GM12864 (cell line): ENCODE data around the gene CYP3A7.
"Not testable (repeated sequence)": the region's sequence is repeated elsewhere in the genome, so short reads cannot be mapped to it uniquely, and the experiment has no call there.

Experiments used
- DNase-seq: peaks from one replicate; pipeline ENCODE4 v3.0.0-alpha.2; 2011; ENCODE audit warnings: low read depth
- H3K4me3 ChIP-seq: 2 replicates; pipeline ENCODE4 v1.5.1; 2011; ENCODE audit warnings: mild to moderate bottlenecking, low read depth, low read length, control low read depth
- TF ChIP-seq, protein P1 (sequence below): IDR thresholded peaks from 2 replicates; pipeline ENCODE4 v1.5.1; 2011; ENCODE audit warnings: low read depth, mild to moderate bottlenecking, moderate library complexity, low read length, control low read depth, inconsistent platforms; ENCODE audit errors: missing control alignments

The CYP3A7 gene

DNA sequence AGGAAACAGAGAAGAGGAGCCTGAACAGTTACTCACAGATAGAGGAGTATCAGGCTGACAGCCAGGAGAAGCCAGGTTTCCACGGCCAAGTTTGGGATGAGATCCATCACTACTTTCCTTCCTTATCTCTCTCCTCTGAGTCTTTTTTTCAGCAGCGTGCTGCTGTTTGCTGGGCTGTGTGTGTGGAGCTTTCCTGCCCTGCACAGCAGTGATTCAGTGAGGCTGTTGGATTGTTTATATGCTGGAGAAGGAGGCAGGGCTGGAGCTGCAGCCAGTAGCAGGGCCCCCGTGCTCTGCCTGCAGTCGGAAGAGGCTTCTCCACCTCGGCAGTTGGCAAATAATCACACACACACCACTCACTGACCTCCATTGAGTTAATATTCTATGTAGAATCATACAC, at the start of gene CYP3A7:
CYP3A7 (minus strand) TSS at position 210 of the 400 bp plus-strand sequence; CDS start at position 107, 103 bp downstream.
- TF ChIP-seq, protein P1, sequence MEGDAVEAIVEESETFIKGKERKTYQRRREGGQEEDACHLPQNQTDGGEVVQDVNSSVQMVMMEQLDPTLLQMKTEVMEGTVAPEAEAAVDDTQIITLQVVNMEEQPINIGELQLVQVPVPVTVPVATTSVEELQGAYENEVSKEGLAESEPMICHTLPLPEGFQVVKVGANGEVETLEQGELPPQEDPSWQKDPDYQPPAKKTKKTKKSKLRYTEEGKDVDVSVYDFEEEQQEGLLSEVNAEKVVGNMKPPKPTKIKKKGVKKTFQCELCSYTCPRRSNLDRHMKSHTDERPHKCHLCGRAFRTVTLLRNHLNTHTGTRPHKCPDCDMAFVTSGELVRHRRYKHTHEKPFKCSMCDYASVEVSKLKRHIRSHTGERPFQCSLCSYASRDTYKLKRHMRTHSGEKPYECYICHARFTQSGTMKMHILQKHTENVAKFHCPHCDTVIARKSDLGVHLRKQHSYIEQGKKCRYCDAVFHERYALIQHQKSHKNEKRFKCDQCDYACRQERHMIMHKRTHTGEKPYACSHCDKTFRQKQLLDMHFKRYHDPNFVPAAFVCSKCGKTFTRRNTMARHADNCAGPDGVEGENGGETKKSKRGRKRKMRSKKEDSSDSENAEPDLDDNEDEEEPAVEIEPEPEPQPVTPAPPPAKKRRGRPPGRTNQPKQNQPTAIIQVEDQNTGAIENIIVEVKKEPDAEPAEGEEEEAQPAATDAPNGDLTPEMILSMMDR = no peak
- no peak within 1 kb of the TSS for H3K4me3 ChIP-seq
- DNase-seq = no peak

DNA sequence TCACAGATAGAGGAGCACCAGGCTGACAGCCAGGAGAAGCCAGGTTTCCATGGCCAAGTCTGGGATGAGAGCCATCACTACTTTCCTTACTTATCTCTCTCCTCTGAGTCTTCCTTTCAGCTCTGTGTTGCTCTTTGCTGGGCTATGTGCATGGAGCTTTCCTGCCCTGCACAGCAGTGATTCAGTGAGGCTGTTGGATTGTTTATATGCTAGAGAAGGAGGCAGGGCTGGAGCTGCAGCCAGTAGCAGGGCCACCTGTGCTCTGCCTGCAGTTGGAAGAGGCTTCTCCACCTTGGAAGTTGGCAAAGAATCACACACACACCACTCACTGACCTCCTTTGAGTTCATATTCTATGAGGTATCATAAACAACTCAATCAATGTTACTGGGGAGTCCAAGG, 49.0 kb upstream of the CYP3A7 start, which contains the start of gene CYP3A4:
CYP3A4 (minus strand) TSS at position 178 of the 400 bp plus-strand sequence; CDS start at position 75, 103 bp downstream.
- H3K4me3 ChIP-seq = no peak within 1 kb of the TSS
- DNase-seq = no peak

GRCh38 chr7:99782012-99782953, 47.3 kb upstream of the CYP3A7 start:
- DNase-seq = no peak

More for the DNA sequence above, 49.0 kb upstream of the CYP3A7 start, which contains the start of gene CYP3A4:
- TF ChIP-seq, protein P1 = no peak

GRCh38 chr7:99780588-99780987, 45.6 kb upstream of the CYP3A7 start:
- DNase-seq = no peak
- TF ChIP-seq, protein P1 = no peak
- H3K4me3 ChIP-seq = no peak overlapping the region

More at GRCh38 chr7:99782012-99782953, 47.3 kb upstream of the CYP3A7 start:
- H3K4me3 ChIP-seq = no peak overlapping the region
- TF ChIP-seq, protein P1 = no peak

- TF ChIP-seq, protein P1 = no peak
- no peak for DNase-seq
Measured at GRCh38 chr7:99779949-99780348, 45.0 kb upstream of the CYP3A7 start.

DNA sequence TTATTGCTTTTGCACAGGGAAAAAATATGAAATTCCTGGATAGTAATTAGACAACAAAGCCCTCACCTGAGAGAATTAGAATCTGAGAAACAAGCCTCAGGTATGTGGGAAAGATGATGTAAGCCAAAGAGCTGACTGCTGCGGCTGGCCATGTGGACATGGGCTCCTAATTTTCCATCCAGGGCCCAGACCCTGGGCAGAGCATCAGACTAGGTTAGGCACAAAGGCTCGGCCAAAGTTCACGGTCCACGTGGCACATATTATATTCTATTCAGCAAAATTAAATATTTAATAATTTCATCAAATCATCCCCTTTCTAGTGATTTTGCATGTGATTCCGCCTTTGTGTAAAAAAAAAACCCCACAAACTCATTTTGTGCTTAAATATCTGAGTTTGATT, 43.9 kb upstream of the CYP3A7 start:
- H3K4me3 ChIP-seq = no peak overlapping the region
- TF ChIP-seq, protein P1 = no peak
- DNase-seq = no peak

More at GRCh38 chr7:99779949-99780348, 45.0 kb upstream of the CYP3A7 start:
- H3K4me3 ChIP-seq = no peak overlapping the region

DNA sequence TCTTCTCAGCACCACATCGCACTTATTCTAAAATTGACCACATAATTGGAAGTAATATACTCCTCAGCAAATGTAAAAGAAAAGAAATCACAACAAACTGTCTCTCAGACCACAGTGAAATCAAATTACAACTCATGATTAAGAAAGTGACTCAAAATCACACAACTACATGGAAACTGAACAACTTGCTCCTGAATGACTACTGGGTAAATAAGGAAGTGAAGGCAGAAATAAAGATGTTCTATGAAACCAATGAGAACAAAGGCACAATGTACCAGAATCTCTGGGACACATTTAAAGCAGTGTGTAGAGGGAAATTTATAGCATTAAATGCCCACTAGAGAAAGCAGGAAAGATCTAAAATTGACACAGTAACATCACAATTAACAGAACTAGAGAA, 38.4 kb upstream of the CYP3A7 start:
- not testable (repeated sequence) for H3K4me3 ChIP-seq, DNase-seq
